Activated CD4-positive, CD25-positive, alpha-beta regulatory T cell treated with anti-CD3 and anti-CD28 coated beads, Interleukin-2, amount 50 U/mL, for 72 hours (primary cell): Measurements from ENCODE around the gene DDX42.

ENCODE experiments used
- DNase-seq: peaks from one replicate; pipeline ENCODE4 v3.0.0; 2021

DDX42 gene

GRCh38 chr17:63774141-63774968, at the start of gene DDX42:
Gene DDX42, plus strand, starts transcription at chr17:63774170. Its CDS starts 12,880 bp downstream, at chr17:63787050.
- peak; percentile 90 for DNase-seq

GRCh38 chr17:63735691-63736090, 38.3 kb upstream of the DDX42 start:
- no peak for DNase-seq

- no peak for DNase-seq
These were observed 33.4 kb upstream of the DDX42 start for GRCh38 chr17:63740464-63741142.

- DNase-seq, result no peak
These were observed 32.9 kb upstream of the DDX42 start for GRCh38 chr17:63741143-63741407.

GRCh38 chr17:63741408-63742173, 32.4 kb upstream of the DDX42 start, which contains the start of gene STRADA:
Gene STRADA, minus strand, starts transcription at chr17:63741799. Its CDS starts 13,430 bp downstream, at chr17:63728369.
- peak; percentile 99 for DNase-seq

GRCh38 chr17:63751806-63752205, 22.2 kb upstream of the DDX42 start:
- no peak for DNase-seq

GRCh38 chr17:63752707-63753106, 21.3 kb upstream of the DDX42 start:
- DNase-seq, result no peak

GRCh38 chr17:63753215-63753614, 20.8 kb upstream of the DDX42 start:
- DNase-seq, result no peak

- no peak for DNase-seq
These were observed 19.9 kb upstream of the DDX42 start for GRCh38 chr17:63754046-63754445.

- DNase-seq, result no peak
These were observed 15.5 kb upstream of the DDX42 start for GRCh38 chr17:63758428-63758827.

GRCh38 chr17:63760771-63761539, 13.0 kb upstream of the DDX42 start:
- no peak for DNase-seq

GRCh38 chr17:63762161-63763078, 11.6 kb upstream of the DDX42 start:
- no peak for DNase-seq

- DNase-seq, result no peak
These were observed 9.3 kb upstream of the DDX42 start for GRCh38 chr17:63764716-63765115.

- DNase-seq, result no peak
These were observed 7.2 kb upstream of the DDX42 start for GRCh38 chr17:63766754-63767153.

- DNase-seq, result no peak
These were observed 5.5 kb upstream of the DDX42 start for GRCh38 chr17:63768433-63768832.

GRCh38 chr17:63772801-63773271, 1.1 kb upstream of the DDX42 start:
- DNase-seq, result no peak

- DNase-seq, result peak; percentile 98
These were observed 464 bp upstream of the DDX42 start, which contains the start of gene CCDC47 for GRCh38 chr17:63773272-63774140. Gene CCDC47, minus strand, starts transcription at chr17:63773597. Its CDS starts 7,422 bp downstream, at chr17:63766175.

GRCh38 chr17:63774969-63775265, 947 bp downstream of the DDX42 start:
- DNase-seq, result no peak

GRCh38 chr17:63775420-63775819, 1.4 kb downstream of the DDX42 start:
- no peak for DNase-seq

- DNase-seq, result no peak
These were observed 6.5 kb downstream of the DDX42 start for GRCh38 chr17:63780507-63780906.

GRCh38 chr17:63780928-63781327, 7.0 kb downstream of the DDX42 start:
- DNase-seq, result no peak
